NCI-H460 (cell line): Measurements from ENCODE around the gene ADAMTS7. TPM values are rescaled to one million over a fixed set of nuclear protein-coding genes. Genes with fewer than 3 reads are reported as not detected.
A peak's percentile ranks its signal among the peaks of the same experiment; 100 is the strongest.
"Not testable (repeated sequence)": the region's sequence is repeated elsewhere in the genome, so short reads cannot be mapped to it uniquely, and the experiment has no call there.

Experiments
- DNase-seq: peaks from one replicate; pipeline ENCODE4 v3.0.0-alpha.2; 2016; ENCODE audit warnings: low read depth; ENCODE audit errors: extremely low read depth
- total RNA-seq: library from RNA; depleted of rRNA; stranded (reverse); fragments of >200 nt; shearing (Covaris generic); gene quantifications from 2 replicates; pipeline ENCODE4 v1.2.3, GENCODE V29; 2014

The ADAMTS7 gene
- total RNA-seq, 1 experiment from 2014 or later, result 2.1 TPM

DNA sequence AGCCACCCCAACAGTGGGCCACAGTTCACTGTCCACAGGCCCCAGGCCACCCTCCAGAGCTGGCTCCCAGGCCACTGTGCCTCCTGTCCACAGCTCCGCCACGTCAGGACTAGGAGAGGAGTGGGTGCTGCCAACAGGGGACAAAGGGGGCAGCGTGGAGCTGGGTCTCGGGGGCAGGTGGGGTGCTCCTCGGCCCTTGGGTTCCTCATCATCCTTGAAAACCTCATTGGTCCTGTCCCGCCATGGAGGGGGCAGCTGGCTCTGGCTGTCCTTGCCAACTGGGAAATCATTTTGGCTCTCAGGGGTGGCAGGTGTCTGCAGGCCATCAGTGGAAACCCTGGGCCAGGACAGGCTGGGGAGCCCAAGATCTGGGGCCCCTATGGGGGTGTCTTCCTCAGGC is 45.2 kb downstream of the ADAMTS7 start:
- DNase-seq, result no peak

GRCh38 chr15:78765154-78765860 is 46.0 kb downstream of the ADAMTS7 start:
- not testable (repeated sequence) for DNase-seq

DNA sequence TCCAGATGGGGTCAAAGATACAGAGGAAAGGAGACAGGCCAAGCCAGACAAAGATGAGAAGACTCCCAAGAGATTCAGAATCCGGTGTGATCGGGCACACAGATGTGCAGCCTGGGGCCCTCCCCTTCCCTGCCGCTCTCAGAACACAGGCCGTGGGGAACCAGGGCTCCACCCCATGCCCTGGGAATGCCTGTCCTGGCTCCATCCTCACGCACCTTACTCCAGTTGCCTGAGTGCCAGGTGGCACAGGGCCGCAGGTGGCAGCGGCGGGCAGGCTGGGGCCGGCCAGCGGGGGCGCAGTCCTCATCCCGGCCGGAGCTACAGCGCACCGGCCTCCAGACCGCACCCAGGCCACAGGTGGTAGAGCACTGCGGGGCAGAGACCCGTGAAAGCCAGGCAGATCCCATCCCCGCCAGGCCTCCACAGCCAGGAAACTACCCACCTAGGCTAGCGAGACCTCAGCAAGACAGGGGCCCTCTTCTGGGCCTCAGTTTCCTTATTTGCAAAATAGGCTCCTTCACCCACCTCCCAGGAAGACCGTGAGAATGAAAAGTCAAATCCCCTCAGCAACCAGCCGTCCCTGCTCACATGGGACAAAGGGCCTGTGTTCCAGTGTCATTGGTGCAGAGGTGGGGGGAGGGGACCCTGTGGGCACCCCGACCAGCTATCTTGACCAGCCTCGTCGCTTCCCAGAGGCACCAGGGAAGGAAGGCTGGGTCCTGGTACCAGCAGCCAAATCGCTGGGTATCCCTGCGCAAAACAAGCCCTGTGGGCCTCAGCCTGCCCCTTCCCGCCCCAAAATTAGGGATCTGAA is 46.7 kb downstream of the ADAMTS7 start:
- not testable (repeated sequence) for DNase-seq

GRCh38 chr15:78763796-78764241 is 47.4 kb downstream of the ADAMTS7 start:
- DNase-seq, result no peak

DNA sequence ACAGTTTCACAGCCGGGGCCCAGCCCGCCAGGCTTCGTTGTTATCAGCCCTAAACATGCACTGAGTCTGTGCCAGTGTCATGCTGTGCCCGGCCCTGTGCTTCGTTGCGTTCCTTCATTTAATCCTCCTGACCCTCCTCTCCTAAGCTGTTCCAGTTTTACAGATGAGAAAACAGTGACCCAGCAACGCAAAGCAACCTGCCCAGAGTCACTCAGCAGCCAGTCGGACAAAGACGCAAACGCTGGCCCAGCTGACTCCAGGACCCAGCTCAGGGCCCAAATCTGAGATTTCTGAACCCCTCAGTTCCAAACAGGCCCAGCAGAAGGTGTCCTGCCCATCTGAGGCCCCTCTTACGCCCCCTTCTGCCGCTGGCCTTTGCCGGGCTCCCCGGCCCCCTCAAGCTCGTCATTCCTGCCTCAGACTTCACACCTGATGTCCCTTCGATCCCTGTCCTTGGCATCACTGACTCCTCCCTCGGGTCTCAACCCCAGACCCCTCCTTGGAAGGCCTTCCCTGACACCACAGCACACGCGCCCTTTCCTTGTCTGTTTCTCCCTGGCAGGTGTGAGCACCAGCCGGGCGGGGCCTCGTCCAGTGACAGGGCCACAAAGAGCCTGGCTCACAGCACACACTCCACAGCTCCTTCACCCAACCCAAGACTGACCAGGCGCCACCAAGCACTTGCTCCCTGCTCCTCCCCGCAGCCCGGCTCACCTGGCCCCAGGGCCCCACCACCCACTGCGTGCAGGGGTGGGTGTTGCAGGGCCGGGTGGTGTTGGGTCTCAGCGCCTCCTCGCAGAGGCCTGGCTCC is 48.1 kb downstream of the ADAMTS7 start:
- no peak for DNase-seq

GRCh38 chr15:78762386-78762961 is 48.8 kb downstream of the ADAMTS7 start:
- not testable (repeated sequence) for DNase-seq

DNA sequence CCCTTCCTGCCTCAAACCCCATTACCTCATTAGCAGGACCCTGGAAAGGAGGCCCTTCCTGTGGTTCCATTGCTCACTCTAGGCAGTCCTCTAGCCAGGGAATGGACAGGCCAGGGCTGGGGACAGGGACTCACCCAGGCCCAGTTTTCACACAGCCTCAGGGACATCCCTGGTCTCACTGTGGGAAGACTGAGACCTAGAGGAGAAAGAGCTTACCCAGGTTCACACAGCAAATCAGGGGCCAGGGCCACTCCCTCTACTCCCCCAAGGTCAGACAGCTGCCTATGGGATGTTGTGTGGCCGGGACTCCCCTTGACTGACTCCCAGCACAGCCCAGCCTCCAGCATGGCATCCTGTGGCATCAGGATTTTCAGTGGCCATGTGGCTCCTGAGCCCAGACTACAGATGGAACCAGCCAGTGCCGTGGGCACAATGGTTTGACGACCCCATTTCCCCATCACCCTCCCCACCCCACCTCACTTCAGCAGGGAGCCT is 49.3 kb downstream of the ADAMTS7 start:
- no peak for DNase-seq

DNA sequence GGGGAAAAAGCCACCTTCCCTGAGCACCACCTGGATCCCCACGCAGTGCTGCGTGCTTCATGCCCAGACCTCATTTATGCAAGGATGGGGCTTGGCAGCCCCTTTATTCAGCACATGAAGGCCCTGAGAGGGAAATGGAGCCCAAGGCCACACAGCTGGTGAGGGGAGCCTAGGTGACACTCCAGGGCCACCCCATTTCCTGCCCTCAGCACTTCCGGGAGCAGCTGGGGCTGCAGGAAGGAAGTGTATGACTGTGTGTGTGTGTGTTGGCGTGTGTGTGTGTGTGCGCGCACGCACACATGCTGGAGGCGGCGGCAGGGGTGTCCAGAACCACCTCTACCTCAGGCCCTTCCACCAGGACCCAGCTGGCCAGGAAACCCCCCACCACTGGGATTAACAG is 49.8 kb downstream of the ADAMTS7 start:
- DNase-seq, result not testable (repeated sequence)

DNA sequence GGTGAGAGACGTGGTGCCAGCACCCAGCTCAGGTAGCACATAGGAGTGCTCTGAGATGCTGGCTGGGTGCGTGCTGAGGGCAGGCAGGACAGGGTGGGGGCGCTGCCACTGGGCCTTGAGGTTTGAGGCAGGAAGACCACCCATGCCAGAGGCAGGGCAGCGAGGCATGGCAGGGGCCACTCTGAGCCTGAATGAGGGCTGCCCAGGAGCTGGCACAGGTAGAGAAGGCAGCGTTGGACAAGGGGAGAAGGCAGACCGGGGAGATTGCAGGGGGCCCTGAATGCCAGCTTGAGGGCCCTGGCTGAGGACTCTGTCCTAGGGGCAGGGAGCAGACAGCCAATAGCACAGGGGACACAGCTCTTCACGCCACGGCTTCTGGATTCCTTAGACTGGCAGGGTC is 50.2 kb downstream of the ADAMTS7 start:
- DNase-seq, result no peak

DNA sequence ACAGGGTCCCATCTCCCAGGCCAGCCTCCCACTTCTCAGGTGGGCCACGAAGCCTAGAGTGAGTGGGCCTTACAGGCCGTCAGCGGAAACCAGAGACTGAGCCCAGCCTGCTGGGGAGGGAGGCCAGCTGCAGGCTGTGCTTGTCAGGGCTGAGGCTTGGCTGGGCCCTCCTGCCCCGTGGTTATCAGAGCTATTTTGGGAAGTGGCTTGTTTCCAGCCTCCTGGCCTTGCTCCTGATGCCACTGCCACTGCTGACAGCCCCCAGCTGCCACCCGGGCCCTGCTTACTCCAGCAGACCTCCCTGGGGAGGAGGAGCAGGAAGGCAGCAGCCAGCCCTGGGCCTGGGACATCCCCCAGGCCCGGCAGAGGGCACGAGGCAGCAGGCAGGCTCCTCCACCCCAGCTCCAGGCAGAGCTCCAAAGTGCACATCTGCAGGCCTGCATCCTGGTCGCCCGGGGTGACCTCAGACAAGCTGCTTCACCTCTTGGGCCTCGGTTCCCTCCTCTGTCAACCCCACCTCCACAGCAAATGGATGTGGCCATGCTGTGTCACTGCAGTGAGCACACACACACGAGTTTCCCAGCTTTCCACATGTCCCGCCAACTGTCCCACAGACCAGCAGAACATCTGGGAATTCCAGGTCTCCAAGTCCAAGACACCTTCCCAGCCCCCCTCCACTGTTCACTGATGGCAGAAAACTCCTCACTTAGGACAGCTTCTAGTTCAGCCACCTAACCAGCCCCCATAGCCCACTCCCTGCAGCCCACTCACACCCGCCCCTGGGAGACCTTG is 51.0 kb downstream of the ADAMTS7 start:
- not testable (repeated sequence) for DNase-seq

- not testable (repeated sequence) for DNase-seq
Observed at GRCh38 chr15:78759361-78759998, 51.8 kb downstream of the ADAMTS7 start.

- not testable (repeated sequence) for DNase-seq
Observed at GRCh38 chr15:78758486-78759200, 52.6 kb downstream of the ADAMTS7 start.

DNA sequence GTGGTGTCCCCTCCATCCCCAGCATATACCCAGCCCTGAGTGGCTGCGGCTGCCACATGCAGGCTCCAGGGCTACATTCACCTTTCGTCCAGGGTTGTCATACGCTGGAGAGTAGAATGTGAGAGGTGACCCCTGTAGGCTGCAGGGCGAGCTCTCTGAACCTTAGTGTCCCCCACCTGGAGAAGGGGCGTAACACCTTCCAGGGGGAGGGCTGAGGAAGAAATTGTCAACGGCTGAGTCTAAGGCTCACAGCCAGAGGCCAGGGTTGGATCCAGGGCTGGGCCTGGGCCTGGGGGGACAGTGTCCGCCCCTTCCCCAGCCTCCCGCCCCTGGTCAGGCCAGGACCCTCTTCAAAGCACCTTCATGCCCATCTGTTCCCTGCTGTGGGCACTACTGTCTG is 53.2 kb downstream of the ADAMTS7 start:
- DNase-seq, result not testable (repeated sequence)

DNA sequence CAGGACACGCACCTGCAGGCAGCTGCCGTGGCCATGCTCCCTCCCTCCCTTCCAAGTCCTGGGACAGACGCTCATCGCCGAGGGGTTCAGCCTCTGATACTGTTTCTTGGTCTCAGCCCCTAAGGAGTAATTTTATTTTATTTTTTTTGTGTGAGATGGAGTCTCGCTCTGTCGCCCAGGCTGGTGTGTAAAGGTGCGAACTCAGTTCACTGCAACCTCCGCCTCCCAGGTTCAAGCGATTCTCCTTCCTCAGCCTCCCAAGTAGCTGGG is 53.7 kb downstream of the ADAMTS7 start:
- no peak for DNase-seq

GRCh38 chr15:78756781-78757635 is 54.3 kb downstream of the ADAMTS7 start:
- peak; percentile 22 for DNase-seq

- peak; percentile 40 for DNase-seq
Observed at GRCh38 chr15:78755900-78756591, 55.2 kb downstream of the ADAMTS7 start.

DNA sequence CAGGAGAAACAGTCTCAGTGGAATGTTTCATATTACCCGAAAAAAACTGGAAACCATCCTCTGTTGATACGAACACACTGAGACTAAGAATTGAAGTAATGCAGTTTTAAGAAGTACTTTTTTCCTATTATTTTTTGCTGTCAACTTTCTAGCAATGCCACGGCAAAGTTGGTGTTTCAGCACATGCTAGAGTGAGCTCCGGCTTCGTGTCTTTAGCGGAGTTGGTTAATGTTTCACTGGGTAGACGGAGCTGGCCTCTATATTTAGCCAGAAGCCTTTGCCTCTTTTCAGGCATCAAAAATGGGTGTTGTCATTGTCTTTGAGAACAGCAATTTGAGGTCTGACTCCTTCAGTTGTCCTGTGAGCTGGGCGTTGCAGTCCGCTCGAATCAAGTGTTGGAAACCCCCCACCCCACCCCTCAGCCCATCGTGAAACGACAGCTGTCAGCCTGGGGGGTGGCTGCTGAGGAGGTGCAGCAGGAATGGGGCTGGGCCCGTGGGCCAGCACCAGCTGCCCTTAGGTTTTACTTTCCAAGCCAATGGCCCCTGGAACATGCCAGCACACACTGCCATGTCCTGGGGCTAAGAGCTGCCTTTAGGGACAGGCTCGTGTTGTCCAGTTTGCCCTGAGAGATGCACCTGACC is 56.5 kb downstream of the ADAMTS7 start:
- not testable (repeated sequence) for DNase-seq
